Measurements from ENCODE around the gene C8A.

The C8A gene

GRCh38 chr1:56938646-56939045, 84.0 kb downstream of the C8A start:
- no peak overlapping the region for H3K4me3 ChIP-seq (ENCODE audit: low read length)
- no peak for DNase-seq (ENCODE audit: low read depth)
- no peak for TF ChIP-seq CTCF (conservative IDR thresholded peaks at IDR 0.05; ENCODE audit: low read depth, low read length)

GRCh38 chr1:56939209-56939608, 84.6 kb downstream of the C8A start:
- no peak for DNase-seq (ENCODE audit: low read depth)
- no peak overlapping the region for H3K4me3 ChIP-seq (ENCODE audit: low read length)
- TF ChIP-seq CTCF (conservative IDR thresholded peaks at IDR 0.05; ENCODE audit: low read depth, low read length): no peak

- no peak for TF ChIP-seq CTCF (conservative IDR thresholded peaks at IDR 0.05; ENCODE audit: low read depth, low read length)
- no peak for DNase-seq (ENCODE audit: low read depth)
Measured at GRCh38 chr1:56940039-56940438, 85.4 kb downstream of the C8A start.

GRCh38 chr1:56948403-56949023, 93.9 kb downstream of the C8A start:
- no peak for TF ChIP-seq CTCF (conservative IDR thresholded peaks at IDR 0.05; ENCODE audit: low read depth, low read length)
- H3K4me3 ChIP-seq (ENCODE audit: low read length): no peak overlapping the region
- DNase-seq (ENCODE audit: low read depth): no peak

More at GRCh38 chr1:56940039-56940438, 85.4 kb downstream of the C8A start:
- no peak overlapping the region for H3K4me3 ChIP-seq (ENCODE audit: low read length)

- TF ChIP-seq CTCF (conservative IDR thresholded peaks at IDR 0.05; ENCODE audit: low read depth, low read length): no peak
- H3K4me3 ChIP-seq (ENCODE audit: low read length): no peak overlapping the region
- DNase-seq (ENCODE audit: low read depth): no peak
Measured at GRCh38 chr1:56952501-56952900, 97.9 kb downstream of the C8A start.

- DNase-seq (ENCODE audit: low read depth): no peak
- no peak for TF ChIP-seq CTCF (conservative IDR thresholded peaks at IDR 0.05; ENCODE audit: low read depth, low read length)
- H3K4me3 ChIP-seq (ENCODE audit: low read length): no peak overlapping the region
Measured at GRCh38 chr1:56953386-56953785, 98.8 kb downstream of the C8A start.

- H3K4me3 ChIP-seq (ENCODE audit: low read length): no peak overlapping the region
- DNase-seq (ENCODE audit: low read depth): no peak
- TF ChIP-seq CTCF (conservative IDR thresholded peaks at IDR 0.05; ENCODE audit: low read depth, low read length): no peak
Measured at GRCh38 chr1:56954664-56955063, 100.1 kb downstream of the C8A start.
